K562 (cell line): ENCODE measurements around the gene DNPEP. TPM values are rescaled to one million over a fixed set of nuclear protein-coding genes. Genes with fewer than 3 reads are reported as not detected.

ENCODE experiments used
- ETV1 ChIP-seq: fragments of 450-650 bp; conservative IDR thresholded peaks from 2 replicates; pipeline ENCODE4 v1.6.1; 2016; ENCODE audit warnings: missing genetic modification characterization, control low read depth, low read depth, missing compliant biosample characterization
- GTF2A2 ChIP-seq: IDR thresholded peaks from 2 replicates; pipeline ENCODE4 v1.6.1; 2016; ENCODE audit warnings: mild to moderate bottlenecking, missing genetic modification characterization, missing compliant biosample characterization
- HMG20A ChIP-seq: fragments of 450-650 bp; formaldehyde crosslinking; conservative IDR thresholded peaks from 2 replicates; pipeline ENCODE4 v1.4.0; 2020; ENCODE audit warnings: mild to moderate bottlenecking, mixed read lengths
- KDM5B ChIP-seq: fragments of 200-600 bp; sonication (generic); IDR thresholded peaks from 2 replicates; pipeline ENCODE4 v1.6.1; 2012; ENCODE audit warnings: low read depth, mild to moderate bottlenecking, moderate library complexity, low read length, control low read depth, inconsistent platforms; ENCODE audit not compliant: insufficient replicate concordance
- MLLT1 ChIP-seq, 2 experiments: fragments of 450-650 bp; IDR thresholded peaks; 2 replicates each; pipeline ENCODE4 v1.6.1; 2016
- MYBL2 ChIP-seq, 2 experiments: fragments of 450-650 bp in 1 of 2; sonication (generic) in 1 of 2; formaldehyde crosslinking in 1 of 2; IDR thresholded peaks; 2 replicates each; pipeline versions ENCODE4 v1.6.1 to v1.8.1; 2017 to 2022; ENCODE audit warnings: borderline replicate concordance in 1 of 2, inconsistent platforms in 1 of 2, low read depth in 1 of 2, mild to moderate bottlenecking in 1 of 2, missing genetic modification reagents in 1 of 2, moderate library complexity in 1 of 2
- NFIX ChIP-seq: fragments of 250-450 bp; sonication (Bioruptor Pico); IDR thresholded peaks from 2 replicates; pipeline ENCODE4 v1.4.0; 2020; ENCODE audit warnings: low read depth, mild to moderate bottlenecking, moderate library complexity
- NFXL1 ChIP-seq: fragments of 450-650 bp; formaldehyde crosslinking; IDR thresholded peaks from 2 replicates; pipeline ENCODE4 v1.4.0; 2021; ENCODE audit warnings: mild to moderate bottlenecking
- SMAD2 ChIP-seq: fragments of 150-350 bp; IDR thresholded peaks from 2 replicates; pipeline ENCODE4 v1.6.1; 2014; ENCODE audit warnings: low read depth, mild to moderate bottlenecking, low read length
- SREBF1 ChIP-seq: fragments of 150-350 bp; IDR thresholded peaks from 2 replicates; pipeline ENCODE4 v1.6.1; 2014; ENCODE audit warnings: antibody characterized with exemption, low read depth, low read length, borderline replicate concordance
- TAF1 ChIP-seq: IDR thresholded peaks from 2 replicates; pipeline ENCODE4 v1.6.1; 2011; ENCODE audit warnings: mild to moderate bottlenecking, low read length, moderate library complexity; ENCODE audit not compliant: insufficient read depth, control insufficient read depth, severe bottlenecking; ENCODE audit errors: extremely low read depth
- TBP ChIP-seq: optimal IDR thresholded peaks from 2 replicates; pipeline ENCODE3; 2011; ENCODE audit warnings: low read depth, low read length, improper control_type of control experiment
- USF1 ChIP-seq: sonication (generic); formaldehyde crosslinking; IDR thresholded peaks from 2 replicates; pipeline ENCODE4 v1.9.0; 2022; ENCODE audit warnings: mild to moderate bottlenecking, missing genetic modification reagents
- ZMIZ1 ChIP-seq, 2 experiments: fragments of 150-350 bp in 1 of 2; IDR thresholded peaks; 2 replicates each; pipeline ENCODE4 v1.6.1; 2012 to 2016; ENCODE audit warnings: low read depth in 2 of 2, low read length in 2 of 2, mild to moderate bottlenecking in 1 of 2, moderate library complexity in 1 of 2
- ZNF589 ChIP-seq: fragments of 200-800 bp; sonication (Bioruptor generic); IDR thresholded peaks from 2 replicates; pipeline ENCODE4 v1.6.1; 2016; ENCODE audit warnings: low read depth, missing genetic modification characterization, missing compliant biosample characterization
- polyA plus RNA-seq, 8 experiments: library from polyadenylated mRNA; depleted of rRNA in 4 of 8; stranded (reverse) in 5 of 8; unstranded in 3 of 8; fragments of >200 nt; fragmentation: Nextera tagmentation in 2 of 8; fragmentation: Illumina TruSeq in 1 of 8; extraction: Ambion mirVana in 2 of 8; extraction: Trizol in 1 of 8; gene quantifications; 2 replicates each; pipeline versions ENCODE4 v1.2.1 to v1.2.3, GENCODE V29; 2011 to 2014; ENCODE audit warnings: inconsistent platforms in 1 of 8, missing spikeins in 1 of 8
- total RNA-seq, 7 experiments: library from RNA; depleted of rRNA in 6 of 7; stranded (reverse); fragments of >200 nt in 6 of 7; fragmentation: Illumina TruSeq in 2 of 7; extraction: Trizol in 2 of 7; gene quantifications; 2 replicates each; pipeline versions ENCODE4 v1.2.1 to v1.2.3, GENCODE V29; 2011 to 2021; ENCODE audit warnings: low replicate concordance in 1 of 7
- TF ChIP-seq, protein P1 (sequence below): sonication (generic); formaldehyde crosslinking; IDR thresholded peaks from 2 replicates; pipeline ENCODE4 v1.8.0; 2023; ENCODE audit warnings: missing genetic modification reagents, mild to moderate bottlenecking, borderline replicate concordance

DNPEP gene
- total and polyA plus RNA-seq, 9 of the 15 experiments (the other 6 are each of a cell fraction or from before 2014, with no cell fraction given) = 34.6 to 71.4 (median 45.5) TPM

DNA sequence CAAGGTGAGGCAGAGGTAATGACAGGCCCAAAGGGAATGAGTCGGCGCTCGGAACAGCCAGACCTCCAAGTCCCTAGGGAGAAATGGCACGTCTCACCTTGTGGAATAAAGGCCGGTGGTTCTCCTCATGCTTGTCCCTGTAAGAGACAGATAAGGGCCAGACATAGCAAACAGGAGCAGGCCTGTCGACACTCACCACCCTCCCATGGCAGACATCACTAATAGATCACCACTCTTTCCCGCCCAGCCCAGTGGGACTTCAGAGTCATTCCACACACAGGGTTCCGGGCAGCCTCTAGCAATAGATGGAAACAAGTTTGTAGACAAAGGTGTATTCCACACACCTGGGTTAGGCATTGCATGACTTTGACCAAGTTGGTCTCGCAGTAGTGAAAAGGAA lies 6.3 kb downstream of the DNPEP start (continued):
- no peak for TF ChIP-seq USF1 (CRISPR knock-in tag)
- TF ChIP-seq TAF1 = no peak
- TF ChIP-seq HMG20A = no peak
- TF ChIP-seq SREBF1 = no peak
- no peak for TF ChIP-seq GTF2A2 (tag)
- TF ChIP-seq NFIX (CRISPR knock-in tag) = no peak
- TF ChIP-seq TBP = no peak
- TF ChIP-seq NFXL1 (CRISPR knock-in tag) = no peak
- TF ChIP-seq, protein P1, sequence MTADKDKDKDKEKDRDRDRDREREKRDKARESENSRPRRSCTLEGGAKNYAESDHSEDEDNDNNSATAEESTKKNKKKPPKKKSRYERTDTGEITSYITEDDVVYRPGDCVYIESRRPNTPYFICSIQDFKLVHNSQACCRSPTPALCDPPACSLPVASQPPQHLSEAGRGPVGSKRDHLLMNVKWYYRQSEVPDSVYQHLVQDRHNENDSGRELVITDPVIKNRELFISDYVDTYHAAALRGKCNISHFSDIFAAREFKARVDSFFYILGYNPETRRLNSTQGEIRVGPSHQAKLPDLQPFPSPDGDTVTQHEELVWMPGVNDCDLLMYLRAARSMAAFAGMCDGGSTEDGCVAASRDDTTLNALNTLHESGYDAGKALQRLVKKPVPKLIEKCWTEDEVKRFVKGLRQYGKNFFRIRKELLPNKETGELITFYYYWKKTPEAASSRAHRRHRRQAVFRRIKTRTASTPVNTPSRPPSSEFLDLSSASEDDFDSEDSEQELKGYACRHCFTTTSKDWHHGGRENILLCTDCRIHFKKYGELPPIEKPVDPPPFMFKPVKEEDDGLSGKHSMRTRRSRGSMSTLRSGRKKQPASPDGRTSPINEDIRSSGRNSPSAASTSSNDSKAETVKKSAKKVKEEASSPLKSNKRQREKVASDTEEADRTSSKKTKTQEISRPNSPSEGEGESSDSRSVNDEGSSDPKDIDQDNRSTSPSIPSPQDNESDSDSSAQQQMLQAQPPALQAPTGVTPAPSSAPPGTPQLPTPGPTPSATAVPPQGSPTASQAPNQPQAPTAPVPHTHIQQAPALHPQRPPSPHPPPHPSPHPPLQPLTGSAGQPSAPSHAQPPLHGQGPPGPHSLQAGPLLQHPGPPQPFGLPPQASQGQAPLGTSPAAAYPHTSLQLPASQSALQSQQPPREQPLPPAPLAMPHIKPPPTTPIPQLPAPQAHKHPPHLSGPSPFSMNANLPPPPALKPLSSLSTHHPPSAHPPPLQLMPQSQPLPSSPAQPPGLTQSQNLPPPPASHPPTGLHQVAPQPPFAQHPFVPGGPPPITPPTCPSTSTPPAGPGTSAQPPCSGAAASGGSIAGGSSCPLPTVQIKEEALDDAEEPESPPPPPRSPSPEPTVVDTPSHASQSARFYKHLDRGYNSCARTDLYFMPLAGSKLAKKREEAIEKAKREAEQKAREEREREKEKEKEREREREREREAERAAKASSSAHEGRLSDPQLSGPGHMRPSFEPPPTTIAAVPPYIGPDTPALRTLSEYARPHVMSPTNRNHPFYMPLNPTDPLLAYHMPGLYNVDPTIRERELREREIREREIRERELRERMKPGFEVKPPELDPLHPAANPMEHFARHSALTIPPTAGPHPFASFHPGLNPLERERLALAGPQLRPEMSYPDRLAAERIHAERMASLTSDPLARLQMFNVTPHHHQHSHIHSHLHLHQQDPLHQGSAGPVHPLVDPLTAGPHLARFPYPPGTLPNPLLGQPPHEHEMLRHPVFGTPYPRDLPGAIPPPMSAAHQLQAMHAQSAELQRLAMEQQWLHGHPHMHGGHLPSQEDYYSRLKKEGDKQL (CRISPR knock-in tag) = no peak
- TF ChIP-seq KDM5B = no peak
- TF ChIP-seq ZMIZ1 (IDR thresholded peaks at IDR 0.05; ENCODE audit: low read depth in 2 of 2, low read length in 2 of 2) = peak in 1 of 2 experiments; percentile 77; a peak in 2 of 4 replicates
- TF ChIP-seq ZNF589 (CRISPR knock-in tag) = no peak
- TF ChIP-seq SMAD2 = no peak
- TF ChIP-seq ETV1 (tag) = no peak
- TF ChIP-seq MLLT1 (IDR thresholded peaks at IDR 0.05) = peak in 1 of 2 experiments; percentile 98; a peak in 2 of 4 replicates
- no peak for TF ChIP-seq MYBL2 (IDR thresholded peaks at IDR 0.05; ENCODE audit: low read depth)
- no peak for TF ChIP-seq MYBL2 (CRISPR knock-in tag; IDR thresholded peaks at IDR 0.05; ENCODE audit: borderline replicate concordance)
